HG03432 (cell line): ENCODE measurements around the gene VWA5B2.

Experiments
- ATAC-seq: cut with Tn5 transposase; IDR thresholded peaks from one replicate; pipeline ENCODE4 v1.9.1; 2021; ENCODE audit warnings: mild to moderate bottlenecking, moderate library complexity; ENCODE audit not compliant: unreplicated experiment

Gene VWA5B2

DNA sequence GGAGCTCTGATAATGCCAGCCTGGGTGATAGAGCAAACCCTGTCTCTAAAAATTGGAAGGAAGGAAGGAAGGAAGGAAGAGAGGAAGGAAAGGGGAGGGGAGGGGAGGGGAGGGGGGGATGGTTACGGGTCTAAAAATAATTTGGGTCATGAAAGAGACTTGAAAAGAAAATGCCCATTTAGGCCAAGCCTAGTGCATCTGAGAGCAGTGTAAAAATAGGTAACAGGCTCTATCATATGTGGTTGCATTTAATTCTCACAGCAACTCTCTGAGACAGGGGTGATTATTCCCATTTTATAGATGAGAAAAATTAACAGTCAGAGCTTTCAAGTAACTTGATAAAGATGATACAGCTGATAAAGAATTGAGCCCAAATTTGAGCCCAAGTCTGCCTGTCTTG, 42.9 kb downstream of the VWA5B2 start:
- ATAC-seq = no peak

DNA sequence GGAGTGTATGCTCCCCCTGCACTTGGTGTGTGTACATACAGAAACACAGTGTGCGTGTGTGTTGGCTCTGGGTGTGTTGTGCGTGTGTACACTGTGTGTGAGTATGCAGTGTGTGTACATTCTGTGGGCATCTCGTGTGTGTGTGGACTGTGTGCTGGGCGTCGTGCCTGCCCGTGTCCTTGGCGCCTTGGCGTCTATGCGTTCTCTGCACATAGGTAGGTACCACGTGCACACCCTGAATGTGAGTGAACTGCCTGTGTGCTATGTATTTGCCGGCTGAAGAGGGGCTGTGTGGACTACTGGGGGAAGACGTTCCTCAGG, 46.0 kb downstream of the VWA5B2 start:
- ATAC-seq = no peak

DNA sequence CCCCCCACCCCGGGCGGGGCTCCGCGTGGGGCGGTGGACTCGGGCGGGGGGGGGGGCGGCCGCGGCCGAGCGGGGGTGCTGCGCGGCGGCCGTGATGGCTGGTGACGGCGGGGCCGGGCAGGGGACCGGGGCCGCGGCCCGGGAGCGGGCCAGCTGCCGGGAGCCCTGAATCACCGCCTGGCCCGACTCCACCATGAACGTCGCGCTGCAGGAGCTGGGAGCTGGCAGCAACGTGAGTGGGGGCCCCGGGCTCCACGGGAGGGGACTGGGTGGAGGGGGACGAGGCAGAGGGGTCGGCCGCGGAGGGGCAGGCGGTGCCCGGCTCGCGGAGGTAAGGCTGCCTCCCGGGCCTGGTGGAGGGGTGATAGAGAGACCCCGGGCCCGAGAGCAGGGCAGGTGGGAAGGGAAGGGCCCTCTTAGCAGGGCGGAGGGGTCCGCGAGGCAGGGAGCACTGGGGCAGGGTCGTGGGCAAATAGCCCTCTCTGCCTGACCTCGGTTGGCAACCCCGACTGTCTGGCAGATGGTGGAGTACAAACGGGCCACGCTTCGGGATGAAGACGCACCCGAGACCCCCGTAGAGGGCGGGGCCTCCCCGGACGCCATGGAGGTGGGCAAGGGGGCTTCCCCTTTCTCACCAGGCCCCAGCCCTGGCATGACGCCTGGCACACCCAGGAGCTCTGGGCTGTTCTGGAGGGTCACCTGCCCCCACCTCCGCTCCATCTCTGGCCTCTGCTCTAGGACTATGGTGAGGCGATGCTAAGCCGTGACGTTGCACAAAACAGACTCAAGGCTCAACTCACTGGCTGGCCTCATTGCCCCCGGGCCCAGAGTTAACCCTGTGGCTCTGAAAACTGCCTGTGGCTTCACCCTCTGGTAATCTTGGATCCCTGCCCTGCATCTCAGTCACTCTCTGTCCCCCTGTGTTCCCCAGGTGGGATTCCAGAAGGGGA, 46.9 kb downstream of the VWA5B2 start, which contains the start of gene ECE2:
Gene ECE2, plus strand, starts transcription at position 62 of the 950 bp plus-strand sequence. Its CDS starts 132 bp downstream, at position 194.
- no peak for ATAC-seq

DNA sequence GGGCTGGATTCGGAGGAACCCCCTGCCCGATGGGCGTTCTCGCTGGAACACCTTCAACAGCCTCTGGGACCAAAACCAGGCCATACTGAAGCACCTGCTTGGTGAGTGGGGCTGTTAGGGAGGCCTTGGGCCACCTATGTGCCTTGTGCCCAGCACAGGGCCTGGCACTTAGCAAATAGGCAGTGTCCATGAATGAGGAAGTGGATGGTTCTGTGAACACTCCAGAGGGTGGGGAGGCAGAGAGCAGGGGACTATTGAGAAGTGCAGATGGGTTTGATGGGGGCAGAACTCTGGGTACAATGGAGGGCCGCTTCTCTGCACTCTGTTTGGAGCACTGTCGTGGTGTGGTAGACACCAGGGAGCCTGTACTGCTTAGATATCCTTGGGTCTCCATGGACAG, 48.0 kb downstream of the VWA5B2 start:
- ATAC-seq = no peak

DNA sequence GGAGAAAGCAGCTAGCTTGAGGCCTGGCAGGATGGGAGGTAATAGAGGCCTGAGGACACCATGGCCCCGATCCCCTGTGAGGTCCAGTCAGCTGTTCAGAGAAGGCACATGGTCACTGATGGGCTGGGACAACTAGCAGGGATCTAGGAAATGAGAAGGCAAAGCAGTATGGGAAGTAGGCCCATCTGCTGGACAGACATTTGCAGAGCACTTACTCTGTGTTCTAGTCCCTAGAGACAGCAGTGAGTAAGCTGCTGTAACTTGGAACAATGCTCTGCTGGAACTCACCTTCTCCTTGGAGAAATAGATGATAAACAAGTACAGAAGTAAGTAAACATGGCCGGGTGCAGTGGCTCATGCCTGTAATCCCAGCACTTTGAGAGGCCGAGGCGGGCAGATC, 53.6 kb downstream of the VWA5B2 start:
- no peak for ATAC-seq

GRCh38 chr3:184283681-184284080, 54.3 kb downstream of the VWA5B2 start:
- no peak for ATAC-seq

- no peak for ATAC-seq
These were observed 55.3 kb downstream of the VWA5B2 start for GRCh38 chr3:184284696-184285095.

DNA sequence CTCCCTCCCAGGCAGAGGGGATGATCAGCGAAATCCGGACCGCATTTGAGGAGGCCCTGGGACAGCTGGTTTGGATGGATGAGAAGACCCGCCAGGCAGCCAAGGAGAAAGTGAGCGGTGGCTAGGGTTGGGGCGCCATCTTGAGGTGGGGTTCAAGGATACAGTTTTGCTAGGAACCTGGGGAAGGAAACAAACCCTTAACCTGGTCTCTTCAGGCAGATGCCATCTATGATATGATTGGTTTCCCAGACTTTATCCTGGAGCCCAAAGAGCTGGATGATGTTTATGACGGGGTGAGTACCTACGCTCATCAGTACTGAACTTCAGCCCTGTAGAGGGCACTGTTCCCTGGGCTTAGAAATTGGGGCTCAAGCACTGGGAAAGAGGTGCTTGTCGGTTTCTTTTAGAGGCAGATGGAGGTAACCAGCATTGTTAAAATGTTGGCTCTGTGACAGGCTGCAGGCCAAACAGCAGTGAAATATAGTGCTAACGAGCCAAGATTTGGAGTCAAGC, 60.1 kb downstream of the VWA5B2 start:
- ATAC-seq = no peak

DNA sequence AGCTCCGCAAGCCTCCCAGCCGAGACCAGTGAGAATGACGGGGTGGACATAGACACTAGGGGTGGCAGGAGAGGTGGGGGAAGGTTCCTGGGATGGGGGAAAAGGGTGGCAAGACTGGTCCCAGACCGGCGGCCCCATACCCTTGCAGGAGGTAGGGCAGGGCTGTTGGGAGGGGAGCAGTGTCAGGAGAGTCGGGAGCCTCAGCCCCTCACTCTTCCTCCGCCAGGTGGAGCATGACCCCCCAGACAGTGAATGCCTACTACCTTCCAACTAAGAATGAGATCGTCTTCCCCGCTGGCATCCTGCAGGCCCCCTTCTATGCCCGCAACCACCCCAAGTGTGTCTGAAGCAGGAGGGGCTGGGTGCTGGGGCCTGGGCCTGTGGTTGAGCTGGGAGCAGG, 60.9 kb downstream of the VWA5B2 start:
- ATAC-seq = no peak

DNA sequence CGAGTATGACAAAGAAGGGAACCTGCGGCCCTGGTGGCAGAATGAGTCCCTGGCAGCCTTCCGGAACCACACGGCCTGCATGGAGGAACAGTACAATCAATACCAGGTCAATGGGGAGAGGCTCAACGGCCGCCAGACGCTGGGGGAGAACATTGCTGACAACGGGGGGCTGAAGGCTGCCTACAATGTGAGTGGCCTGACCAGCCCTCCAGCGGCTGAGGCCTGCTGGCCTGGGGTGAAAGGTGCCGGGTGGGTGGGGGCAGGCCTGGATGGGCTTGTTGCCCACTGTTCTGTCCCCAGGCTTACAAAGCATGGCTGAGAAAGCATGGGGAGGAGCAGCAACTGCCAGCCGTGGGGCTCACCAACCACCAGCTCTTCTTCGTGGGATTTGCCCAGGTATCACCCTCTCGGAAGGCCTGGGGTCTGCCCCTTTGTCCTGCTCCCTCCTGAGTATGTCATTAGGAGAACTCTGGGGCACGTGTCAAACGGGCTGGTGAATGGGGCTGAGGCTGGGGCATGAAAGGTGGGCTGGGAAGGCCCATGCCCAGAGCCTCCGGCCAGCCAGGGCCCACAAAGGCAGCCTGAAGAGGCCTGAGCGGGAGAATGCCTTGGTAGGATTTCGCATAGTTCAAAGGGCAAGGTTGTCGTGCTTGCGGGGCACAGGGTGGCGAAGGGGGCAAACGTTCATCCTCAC, 61.8 kb downstream of the VWA5B2 start:
- ATAC-seq = no peak
